B cell (primary cell): ENCODE data around the gene TMBIM1. TPM values are rescaled to one million over a fixed set of nuclear protein-coding genes. Genes with fewer than 3 reads are reported as not detected.

Source experiments
- ATAC-seq: fragments of 200-7000 bp; cut with Tn5 transposase; one replicate; pipeline ENCODE4 v1.10.0; 2021; ENCODE audit warnings: low read depth, mild to moderate bottlenecking, moderate number of reproducible peaks, moderate library complexity
- CTCF ChIA-PET: fragments of 350-600 bp; sonication (Branson Sonifier 250); formaldehyde crosslinking; loops from one replicate; lab custom pipeline; 2021; ENCODE audit warnings: antibody characterized with exemption, inconsistent platforms; lab: Charles Lee
- POLR2A ChIA-PET: fragments of 350-600 bp; sonication (Branson Sonifier 250); formaldehyde crosslinking; loops from one replicate; lab custom pipeline; 2021; ENCODE audit warnings: antibody characterized with exemption; lab: Charles Lee
- DNase-seq: peaks from one replicate; pipeline ENCODE4 v3.0.0; 2013
- H2AFZ ChIP-seq: 2 replicates; pipeline ENCODE4 v1.6.1; 2012; ENCODE audit warnings: mild to moderate bottlenecking, low read depth, low read length; ENCODE audit not compliant: insufficient read depth, poor library complexity, severe bottlenecking
- H3K27ac ChIP-seq, 2 donors: 1 replicate in 1 of 2; 2 replicates in 1 of 2; pipeline ENCODE4 v1.5.1; 2012 to 2013; ENCODE audit warnings: low read length in 2 of 2, mild to moderate bottlenecking in 2 of 2, moderate library complexity in 1 of 2
- H3K27me3 ChIP-seq, 4 experiments: fragments of 200-600 bp in 1 of 4; sonication (generic) in 1 of 4; replicated peaks in 1 of 4; 1 replicate in 2 of 4; 2 replicates in 2 of 4; pipeline versions ENCODE4 v1.6.1 to v1.7.0; 2013 to 2016; ENCODE audit warnings: low read length in 3 of 4, mild to moderate bottlenecking in 2 of 4, mixed read lengths in 1 of 4, moderate library complexity in 1 of 4; ENCODE audit not compliant: insufficient read depth in 4 of 4, control insufficient read depth in 3 of 4; ENCODE audit errors: control extremely low read depth in 1 of 4
- H3K36me3 ChIP-seq, 2 experiments: replicated peaks in 1 of 2; 1 replicate in 1 of 2; 2 replicates in 1 of 2; pipeline versions ENCODE4 v1.6.1 to v1.7.1; 2013; ENCODE audit warnings: low read length in 1 of 2; ENCODE audit not compliant: insufficient read depth in 2 of 2, control insufficient read depth in 1 of 2; ENCODE audit errors: control extremely low read depth in 1 of 2, extremely low read depth in 1 of 2
- H3K4me1 ChIP-seq, 2 donors: fragments of 200-600 bp in 1 of 2; sonication (generic) in 1 of 2; 1 replicate in 1 of 2; 2 replicates in 1 of 2; pipeline versions ENCODE4 v1.5.1 to v1.6.1; 2013 to 2017; ENCODE audit warnings: low read length in 2 of 2; ENCODE audit not compliant: control insufficient read depth in 2 of 2, insufficient read depth in 2 of 2
- H3K4me2 ChIP-seq: replicated peaks from 2 replicates; pipeline ENCODE3; 2012; ENCODE audit warnings: mild to moderate bottlenecking, low read depth, low read length; ENCODE audit not compliant: poor library complexity, severe bottlenecking
- H3K4me3 ChIP-seq, 5 experiments: fragments of 200-600 bp in 1 of 5; sonication (generic) in 1 of 5; 1 replicate in 3 of 5; 2 replicates in 2 of 5; pipeline versions ENCODE4 v1.5.1 to v1.7.0; 2011 to 2016; ENCODE audit warnings: low read length in 4 of 5, mild to moderate bottlenecking in 4 of 5, low read depth in 2 of 5, control low read depth in 1 of 5, moderate library complexity in 1 of 5; ENCODE audit not compliant: insufficient read depth in 1 of 5; ENCODE audit errors: control extremely low read depth in 1 of 5, extremely low read depth in 1 of 5
- H3K79me2 ChIP-seq: fragments of 200-600 bp; sonication (generic); one replicate; pipeline ENCODE4 v1.6.0; 2016; ENCODE audit warnings: low read length; ENCODE audit not compliant: control insufficient read depth, insufficient read depth
- H3K9ac ChIP-seq: fragments of 200-600 bp; sonication (generic); 2 replicates; pipeline ENCODE4 v1.6.1; 2017; ENCODE audit warnings: mild to moderate bottlenecking, low read length, moderate library complexity
- H3K9me3 ChIP-seq, 3 donors: one replicate each; pipeline versions ENCODE4 v1.6.1 to v1.7.1; 2013; ENCODE audit warnings: low read length in 2 of 3; ENCODE audit not compliant: control insufficient read depth in 2 of 3, insufficient read depth in 1 of 3; ENCODE audit errors: control extremely low read depth in 1 of 3
- H4K20me1 ChIP-seq: 2 replicates; pipeline ENCODE4 v1.6.0; 2012; ENCODE audit warnings: mild to moderate bottlenecking, low read length; ENCODE audit not compliant: insufficient read depth, control insufficient read depth, poor library complexity, severe bottlenecking
- H3K27ac Mint-ChIP-seq: one replicate; pipeline ENCODE4 v1.8.0; 2021; ENCODE audit warnings: mixed read lengths
- H3K27me3 Mint-ChIP-seq: one replicate; pipeline ENCODE4 v1.8.0; 2021; ENCODE audit warnings: mixed read lengths
- H3K4me1 Mint-ChIP-seq: one replicate; pipeline ENCODE4 v1.8.0; 2021; ENCODE audit warnings: mixed read lengths
- H3K4me3 Mint-ChIP-seq: one replicate; pipeline ENCODE4 v1.8.0; 2021; ENCODE audit warnings: mixed read lengths
- H3K9me3 Mint-ChIP-seq: one replicate; pipeline ENCODE4 v1.8.0; 2022; ENCODE audit warnings: mixed read lengths; ENCODE audit not compliant: insufficient read depth
- CTCF ChIP-seq: fragments of 200-600 bp; IDR thresholded peaks from one replicate; pipeline ENCODE4 v1.8.0; 2022; ENCODE audit warnings: antibody characterized with exemption, mild to moderate bottlenecking
- EZH2 ChIP-seq: IDR thresholded peaks from 2 replicates; pipeline ENCODE4 v1.6.1; 2012; ENCODE audit warnings: borderline replicate concordance, low read depth, mild to moderate bottlenecking, moderate library complexity, low read length; ENCODE audit not compliant: insufficient read depth, poor library complexity, severe bottlenecking
- WGBS: methylation state at CpG from one replicate; pipeline ENCODE4 v1.1.5; 2013; ENCODE audit warnings: missing lambda C conversion rate; ENCODE audit not compliant: insufficient coverage; 5-methylcytosine and 5-hydroxymethylcytosine counted together
- intact Hi-C: fragments of 100-400 bp; cut with micrococcal nuclease; formaldehyde crosslinking; loops from one replicate; pipeline ENCODE4 v1.10.0; 2022
- polyA plus RNA-seq: library from polyadenylated mRNA; depleted of rRNA; stranded (reverse); fragments of >200 nt; gene quantifications from 2 replicates; pipeline ENCODE4 v1.2.3, GENCODE V29; 2012
- total RNA-seq, 2 donors: library from RNA; stranded (reverse); fragments of 120-200 nt in 1 of 2; gene quantifications; 1 replicate in 1 of 2; 2 replicates in 1 of 2; pipeline versions ENCODE4 v1.2.3 to v1.2.4, GENCODE V29; 2013 to 2022

TMBIM1 gene
- total and polyA plus RNA-seq, 2 donors (not counting 1 experiment from before 2014, with no cell fraction given), result 68.7 to 137 TPM

- Mint-ChIP-seq H3K9me3 (no peaks in the 10 kb centered on the region), H3K27me3 (no peaks in the 10 kb centered on the region), H3K27ac (peak overlapping the region; percentile 88), H3K4me1 (peaks cover 46% of the 10 kb centered on the region), H3K4me3 (no peak overlapping the region)
- H3K79me2 ChIP-seq, result peaks cover 32% of the 10 kb centered on the region
- H3K36me3 ChIP-seq, result peaks cover 3 to 75% of the 10 kb centered on the region in 2 experiments
- TF ChIP-seq CTCF (no peak), EZH2 (no peak)
- no peaks in the 10 kb centered on the region for H3K27me3 ChIP-seq
- H2AFZ ChIP-seq, result no peak overlapping the region
- no peak overlapping the region for H3K4me2 ChIP-seq
- no peak overlapping the region for H3K27ac ChIP-seq
- no peaks in the 10 kb centered on the region for H3K9me3 ChIP-seq
- H3K9ac ChIP-seq, result no peak overlapping the region
- H3K4me3 ChIP-seq, result no peak overlapping the region
- POLR2A ChIA-PET, result interaction anchor here (0.6 to 3.7 kb wide), 4 partner anchors 11 to 125 kb away, joined by 3 to 36 read pairs (median 4); partner anchors contain the start of gene CTDSP1
- H3K4me1 ChIP-seq, result peaks cover 30 to 44% of the 10 kb centered on the region in 2 donors
- intact Hi-C loops, result no loop called here
- DNase-seq, result no peak
- CTCF ChIA-PET, result interaction anchor here (0.6 to 8.0 kb wide), 9 partner anchors 14 to 209 kb away, joined by 3 to 331 read pairs (median 5); partner anchors contain the start of genes CATIP and TMBIM1
- H4K20me1 ChIP-seq, result peaks cover 42% of the 10 kb centered on the region
- WGBS, result over 99% methylated on average over 7 of the region's 9 CpGs
- ATAC-seq, result no peak
Observed at GRCh38 chr2:218275371-218276072, 16.8 kb downstream of the TMBIM1 start.

- Histone ChIP-seq H3K79me2 (peaks cover 29% of the 10 kb centered on the region), H3K27me3 (no peaks in the 10 kb centered on the region), H3K36me3 (peaks cover 3 to 65% of the 10 kb centered on the region in 2 experiments), H3K4me2 (no peak overlapping the region), H4K20me1 (peaks cover 32% of the 10 kb centered on the region), H3K4me1 (peaks cover 30 to 44% of the 10 kb centered on the region in 2 donors), H3K9ac (no peak overlapping the region), H3K27ac (peak overlapping the region in 1 of 2 donors; percentile 57), H3K4me3 (no peak overlapping the region), H2AFZ (no peak overlapping the region), H3K9me3 (no peaks in the 10 kb centered on the region)
- Mint-ChIP-seq H3K27ac (peak overlapping the region; percentile 88), H3K4me1 (peaks cover 49% of the 10 kb centered on the region), H3K4me3 (no peak overlapping the region), H3K27me3 (no peaks in the 10 kb centered on the region), H3K9me3 (no peaks in the 10 kb centered on the region)
- WGBS, result 76% methylated on average over 3 of the region's 4 CpGs
- ATAC-seq (no peak), DNase-seq (no peak)
- TF ChIP-seq EZH2 (no peak), CTCF (no peak)
- intact Hi-C loops, result loop anchor here (5.0 kb wide), 2 partner anchors 1223 to 1323 kb away; partner anchors contain the start of genes GMPPA and STK11IP
- ChIA-PET CTCF (interaction anchor here (1.1 to 8.0 kb wide), 5 partner anchors 15 to 120 kb away, joined by 5 to 331 read pairs (median 77); partner anchors contain the start of genes CATIP and TMBIM1), POLR2A (interaction anchor here (1.0 to 3.7 kb wide), 3 partner anchors 12 to 49 kb away, joined by 3 to 36 read pairs (median 32); partner anchors contain the start of gene TMBIM1)
Observed at GRCh38 chr2:218274586-218274985, 17.7 kb downstream of the TMBIM1 start.
